Hypothalamus (tissue), 51 donors: ENCODE data around the gene CREB1.
A peak's percentile ranks its signal among the peaks of the same experiment; 100 is the strongest.
"Not testable (repeated sequence)": the region's sequence is repeated elsewhere in the genome, so short reads cannot be mapped to it uniquely, and the experiment has no call there.

Experiments
- DNase-seq, 51 donors: peaks; one replicate each; lab custom pipeline; 2025; lab: John Stamatoyannopoulos, UW

CREB1 gene

DNA sequence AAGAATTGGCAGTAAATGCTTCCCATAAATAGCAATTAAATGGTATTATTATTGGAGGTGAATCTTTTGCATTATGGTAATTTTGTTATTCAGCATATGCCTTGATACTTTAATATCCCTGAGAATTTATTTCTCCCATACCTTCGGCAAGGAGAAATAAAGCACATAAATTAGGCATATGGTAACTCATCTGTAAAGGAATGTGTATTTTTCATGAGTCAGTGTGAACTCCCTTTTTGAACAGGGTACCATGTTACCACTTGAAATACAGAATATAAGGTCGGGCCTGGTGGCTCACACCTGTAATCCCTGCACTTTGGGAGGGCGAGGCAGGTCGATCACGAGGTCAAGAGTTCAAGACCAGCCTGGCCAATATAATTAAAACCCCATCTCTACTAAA is 77.1 kb downstream of the CREB1 start:
- DNase-seq: no peak

DNA sequence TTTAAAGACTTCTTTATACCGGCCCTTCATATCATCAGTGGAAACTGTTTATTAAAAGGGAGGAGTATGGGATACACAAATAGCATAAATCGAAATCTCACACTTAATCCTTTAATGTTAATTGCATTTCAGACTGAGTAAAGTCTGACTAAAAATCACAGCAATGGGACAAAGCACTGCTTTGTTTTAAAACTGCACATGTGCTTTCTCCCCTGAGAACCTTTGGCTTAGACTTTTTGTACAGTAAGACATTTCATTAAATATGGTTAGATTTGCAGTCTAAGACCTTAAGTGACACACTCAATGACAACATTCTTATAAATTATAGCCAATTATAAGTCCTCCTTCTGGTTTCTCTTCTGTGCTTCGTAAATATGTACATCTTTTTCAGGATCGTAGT is 83.0 kb downstream of the CREB1 start:
- DNase-seq: no peak

DNA sequence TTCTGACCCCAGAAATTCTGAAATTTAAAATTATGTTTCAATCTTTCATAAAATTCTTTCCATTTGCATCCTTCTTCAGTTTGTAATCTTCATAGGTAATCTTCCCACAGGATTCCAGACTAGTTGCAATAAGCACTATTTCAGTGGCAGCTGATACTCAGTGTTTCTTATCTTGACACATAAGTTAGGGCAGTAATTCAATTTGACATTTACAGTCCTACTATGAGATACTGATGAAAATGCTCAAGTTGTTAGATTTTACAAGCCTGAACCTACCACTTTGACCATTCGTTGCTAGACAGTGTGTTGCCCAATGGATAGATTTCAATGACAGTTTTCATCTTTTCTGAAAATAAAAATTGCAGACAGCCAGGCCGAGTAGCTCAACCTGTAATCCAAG is 85.1 kb downstream of the CREB1 start:
- no peak for DNase-seq

DNA sequence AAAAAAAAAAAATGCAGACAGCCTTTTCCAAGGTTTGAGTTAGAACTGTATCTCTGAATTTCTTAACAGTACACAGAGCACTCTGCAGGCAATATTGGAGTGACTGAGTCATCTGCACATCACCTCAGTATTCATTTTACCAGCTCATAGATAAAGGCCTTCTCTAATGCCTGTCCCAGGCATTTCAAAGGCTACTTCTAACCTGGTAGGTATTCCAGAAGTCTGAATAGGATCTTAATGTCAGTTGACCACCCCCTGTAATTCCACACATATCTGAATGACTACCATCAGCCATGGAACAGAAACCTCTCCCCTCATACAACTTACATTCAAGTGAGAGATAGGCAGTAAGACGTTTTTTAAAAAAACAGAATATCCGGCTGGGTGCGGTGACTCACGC is 86.4 kb downstream of the CREB1 start:
- DNase-seq: no peak

DNA sequence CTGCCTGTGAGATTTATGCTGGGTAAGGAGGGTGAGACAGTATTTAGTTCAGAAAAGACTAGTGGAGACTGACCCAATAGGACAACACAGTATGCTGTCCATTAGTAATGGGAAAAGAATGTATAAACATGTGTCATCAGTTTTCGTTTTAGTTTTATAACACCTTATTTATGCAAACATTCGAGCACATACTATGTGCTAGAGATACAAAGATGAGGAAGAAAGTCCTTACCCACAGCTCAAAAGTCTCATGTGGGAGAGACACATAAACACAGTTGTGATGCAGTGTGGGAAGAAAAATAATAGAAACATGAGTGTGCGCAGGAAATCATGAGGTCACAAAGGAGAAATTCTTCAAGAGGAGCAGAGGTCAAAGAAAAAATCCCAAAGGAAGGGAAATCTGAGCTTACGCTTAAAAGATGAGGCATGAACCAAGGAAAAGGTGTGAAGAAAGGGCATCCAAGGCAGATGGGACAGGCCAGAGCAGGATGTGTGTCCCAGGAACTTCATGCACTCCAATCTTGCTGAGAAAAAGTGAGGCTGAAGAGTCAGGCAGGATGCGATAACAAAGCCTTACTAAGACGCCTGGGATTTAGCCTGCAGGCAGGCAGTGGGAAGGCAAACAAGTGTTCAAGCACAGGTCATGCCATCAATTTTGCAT is 87.4 kb downstream of the CREB1 start:
- no peak for DNase-seq

DNA sequence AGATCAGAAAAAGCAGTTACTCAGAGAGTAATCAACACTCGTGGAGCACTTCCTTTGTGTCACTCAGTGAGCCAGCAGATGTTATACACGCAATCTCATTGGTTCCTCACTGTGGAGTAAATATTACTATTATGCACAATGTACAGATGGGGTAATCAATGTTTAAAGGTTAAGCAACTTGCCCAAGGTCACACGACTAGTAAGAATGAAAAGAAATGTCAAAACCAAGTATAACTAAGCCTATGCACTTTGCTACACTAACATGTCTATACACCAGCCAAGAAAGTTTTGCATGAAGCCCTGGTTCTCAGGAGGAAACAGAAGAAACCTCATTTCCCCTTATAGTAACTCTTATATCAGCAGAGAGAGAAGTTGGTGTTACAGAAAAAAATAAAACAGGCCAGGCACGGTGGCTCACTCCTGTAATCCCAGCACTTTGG is 90.0 kb downstream of the CREB1 start:
- DNase-seq: no peak

DNA sequence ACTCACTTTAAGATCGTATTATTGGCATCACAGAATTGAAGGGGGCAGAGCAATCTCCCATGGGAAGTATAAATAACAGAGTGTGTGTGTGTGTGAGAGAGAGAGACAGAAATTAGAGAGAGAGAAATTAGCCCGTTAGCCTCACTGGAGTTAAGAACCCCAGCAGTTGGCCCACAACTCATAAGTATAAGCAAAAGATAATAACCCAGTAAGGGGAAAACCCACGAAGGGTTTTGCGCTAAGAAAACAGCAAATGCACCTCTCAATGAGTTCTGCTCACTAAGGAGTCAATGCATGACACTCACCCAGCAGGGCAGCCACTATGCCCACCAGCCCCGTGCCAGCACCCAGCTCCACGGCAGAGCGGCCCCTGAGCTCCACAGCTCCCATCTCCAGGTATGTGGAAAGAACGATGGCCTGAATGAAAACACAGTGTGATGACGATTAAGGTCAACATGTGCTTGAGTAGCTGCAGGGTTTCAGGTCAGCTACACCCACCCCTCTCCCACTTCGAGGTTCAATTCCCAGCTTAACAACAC is 91.8 kb downstream of the CREB1 start:
- no peak for DNase-seq

DNA sequence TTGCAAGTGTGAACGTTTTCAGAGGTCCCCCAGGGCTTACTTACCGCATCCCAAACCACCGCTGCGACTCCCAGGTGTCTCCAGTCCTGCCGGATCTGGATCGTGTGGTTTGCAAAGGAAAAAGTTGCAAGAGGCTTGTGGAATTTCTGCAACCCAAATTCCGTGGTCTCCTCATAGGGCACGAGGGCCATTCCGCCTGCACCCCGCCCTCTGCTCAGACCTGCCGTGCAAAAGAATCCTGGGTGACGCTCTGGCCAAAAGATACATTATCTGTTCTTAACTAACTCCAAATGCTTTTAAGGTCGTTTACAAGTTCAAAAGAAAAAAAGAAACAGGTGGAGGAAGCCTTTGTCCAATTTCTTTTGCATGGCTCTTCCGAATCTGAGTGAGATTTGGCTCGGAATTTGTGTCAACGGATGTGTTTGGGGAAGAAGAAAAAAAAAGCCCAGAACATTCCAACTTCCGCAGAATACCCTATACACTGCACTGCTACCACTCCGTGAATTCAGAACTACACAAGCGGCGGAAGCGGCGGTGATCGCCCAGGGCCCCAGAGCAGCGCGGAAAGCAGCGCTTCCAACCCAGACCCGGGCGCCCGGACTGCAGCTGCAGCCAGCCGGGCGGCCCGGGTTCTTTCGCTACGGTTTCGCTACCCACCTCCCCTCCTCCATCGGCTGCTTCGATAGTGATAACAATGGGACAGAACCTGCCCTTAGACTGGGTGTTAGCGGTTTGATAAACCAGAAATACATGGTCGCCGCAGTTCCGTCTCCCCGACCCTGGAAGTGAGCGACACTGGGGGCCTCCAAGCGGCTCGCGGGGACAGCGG is 94.6 kb downstream of the CREB1 start:
- peak in 39 of 51 donors; percentile 7 to 85 (median 57) for DNase-seq

DNA sequence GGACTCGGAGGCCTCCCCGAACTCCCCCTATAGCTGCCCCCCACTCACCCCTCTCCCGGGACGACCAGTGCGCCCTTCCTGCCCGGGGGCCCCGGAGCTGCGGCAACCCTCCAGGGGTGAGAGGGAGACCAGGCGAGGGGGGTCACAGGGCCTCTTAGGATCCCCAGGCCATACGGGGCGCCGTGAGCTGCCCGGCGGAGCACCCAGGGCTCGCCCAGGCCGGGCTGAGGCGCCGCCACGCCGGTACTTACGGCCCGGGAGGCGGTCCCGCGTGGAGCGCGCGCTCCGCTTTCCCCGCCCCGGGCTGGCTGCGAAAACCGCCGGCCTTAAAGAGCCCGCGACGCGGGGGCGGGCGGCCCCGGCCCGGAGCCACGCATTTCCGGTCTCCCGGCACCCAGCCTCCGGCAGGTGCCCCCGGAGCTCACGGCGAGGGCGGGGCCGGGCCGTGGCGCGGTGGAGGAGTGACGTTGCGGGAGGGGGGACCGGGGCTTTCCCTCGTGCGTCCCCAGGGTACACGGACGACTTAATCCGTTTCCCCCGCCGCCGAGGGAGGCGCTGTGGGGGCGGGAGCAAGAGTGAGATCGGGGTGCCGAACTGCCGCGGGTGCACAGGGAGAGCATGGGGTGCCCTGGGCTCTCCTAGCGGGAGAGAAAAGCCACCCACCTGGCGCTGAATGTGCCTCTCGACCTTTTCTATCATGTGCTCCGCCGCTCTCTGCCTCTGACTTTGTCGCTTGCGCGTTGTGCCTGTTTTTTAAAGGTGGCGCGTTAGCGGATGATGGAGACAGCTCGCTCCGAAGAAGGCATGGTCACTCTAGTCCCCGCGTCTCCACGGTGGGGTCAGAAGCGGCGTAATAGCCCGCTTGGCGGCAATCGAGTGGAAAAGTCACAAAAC is 95.5 kb downstream of the CREB1 start, which contains the start of gene METTL21A:
TSS of gene METTL21A (minus strand) at position 381 of the 894 bp plus-strand sequence. CDS start 1,019 bp downstream, outside the sequence.
- peak; percentile 42 to 94 (median 84) for DNase-seq

DNA sequence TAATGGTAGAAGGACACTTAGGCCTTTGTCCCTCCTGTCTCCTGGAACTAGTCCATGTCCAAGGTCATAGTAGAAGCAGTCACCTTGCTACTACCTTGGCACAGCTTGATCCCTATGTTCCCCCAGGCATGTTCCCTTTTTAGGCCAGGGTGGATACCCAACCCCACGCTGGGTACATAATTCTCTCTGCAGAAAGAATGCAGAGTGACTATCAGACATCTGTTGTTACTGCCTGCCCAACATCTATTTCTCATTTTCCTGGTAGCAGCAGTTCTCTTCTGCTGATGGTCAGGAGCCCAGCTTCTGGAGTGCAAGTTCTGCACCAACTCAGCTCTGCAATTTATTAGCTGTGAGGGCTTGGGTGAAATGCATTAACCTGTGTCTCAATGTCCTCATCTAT is 99.8 kb downstream of the CREB1 start:
- no peak for DNase-seq

DNA sequence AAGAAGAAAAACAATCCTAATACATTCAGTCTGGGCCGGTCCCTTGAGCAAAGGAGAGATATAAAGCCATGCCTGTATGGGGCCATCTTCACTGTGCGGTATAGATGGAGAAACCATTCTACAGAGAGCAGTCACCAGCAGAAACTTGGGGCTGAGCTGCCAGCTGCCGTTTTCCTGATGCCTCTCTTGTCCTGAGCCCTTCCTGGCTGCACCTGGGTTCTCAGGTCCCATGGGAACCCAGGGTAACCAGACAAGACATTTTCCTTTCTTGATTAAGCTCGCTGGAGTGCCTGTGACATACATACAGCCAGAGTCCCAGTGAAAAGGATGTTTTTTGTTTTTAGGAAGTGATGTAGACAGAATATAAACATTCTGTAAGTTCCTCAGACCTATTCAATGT is 100.7 kb downstream of the CREB1 start:
- no peak for DNase-seq

DNA sequence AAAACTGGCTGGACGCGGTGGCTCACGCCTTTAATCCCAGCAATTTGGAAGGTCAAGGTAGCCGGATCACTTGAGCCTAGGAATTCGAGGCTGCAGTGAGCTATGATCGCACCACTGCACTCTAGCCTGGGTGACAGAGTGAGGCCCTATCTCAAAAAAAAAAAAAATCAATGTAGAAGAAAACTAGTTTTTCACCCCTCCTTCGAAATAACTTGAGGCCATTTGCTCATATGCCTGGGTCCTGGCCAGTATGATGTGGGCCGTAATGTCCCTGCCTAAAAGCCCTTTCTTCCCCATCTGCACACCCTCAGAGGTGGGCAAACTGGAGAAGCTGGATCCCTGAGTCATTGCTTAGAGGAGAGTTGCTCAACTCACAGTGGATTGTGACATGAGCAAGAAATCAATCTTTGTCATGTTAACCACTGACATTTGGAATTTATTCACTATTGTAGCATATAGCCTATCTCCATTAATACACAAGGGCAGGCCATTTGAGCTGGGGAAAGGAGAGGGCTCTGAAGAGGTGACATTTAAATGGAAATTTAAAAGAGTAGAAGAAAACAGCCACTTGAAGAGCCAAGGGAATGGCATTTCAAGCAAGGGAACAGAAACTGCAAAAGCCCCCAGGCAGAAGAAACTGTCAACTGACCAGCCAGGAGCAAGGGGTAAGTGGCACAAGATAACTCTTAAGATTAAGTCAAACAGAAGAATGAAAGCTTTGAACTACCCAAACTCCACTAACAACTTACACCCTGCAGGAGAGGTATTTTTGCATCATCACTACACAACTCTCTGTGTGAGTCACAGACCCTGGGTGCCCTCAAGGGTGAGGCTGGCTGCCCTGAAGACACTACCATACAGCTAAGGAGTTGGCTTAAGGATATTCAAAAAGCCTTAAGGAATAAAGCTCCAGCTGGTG is 103.1 kb downstream of the CREB1 start:
- no peak for DNase-seq

DNA sequence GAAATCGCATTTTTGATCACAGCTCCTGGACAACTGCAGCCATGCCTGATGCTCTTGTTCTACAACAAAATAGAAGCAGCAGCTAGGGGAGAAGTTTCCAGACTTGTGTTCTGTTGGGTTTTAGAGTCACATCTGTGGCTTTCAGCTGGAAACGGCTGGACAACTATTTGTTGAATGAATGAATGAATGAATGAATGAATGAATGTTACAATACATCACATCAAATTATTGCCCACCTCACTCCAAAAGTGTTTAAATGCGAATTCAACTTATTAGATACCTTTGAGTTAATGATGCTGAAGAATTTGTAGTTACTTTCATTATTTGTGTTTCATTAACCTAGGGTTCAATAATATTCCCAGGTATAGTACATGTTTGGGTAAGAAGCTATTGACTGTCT is 103.9 kb downstream of the CREB1 start:
- DNase-seq: no peak

DNA sequence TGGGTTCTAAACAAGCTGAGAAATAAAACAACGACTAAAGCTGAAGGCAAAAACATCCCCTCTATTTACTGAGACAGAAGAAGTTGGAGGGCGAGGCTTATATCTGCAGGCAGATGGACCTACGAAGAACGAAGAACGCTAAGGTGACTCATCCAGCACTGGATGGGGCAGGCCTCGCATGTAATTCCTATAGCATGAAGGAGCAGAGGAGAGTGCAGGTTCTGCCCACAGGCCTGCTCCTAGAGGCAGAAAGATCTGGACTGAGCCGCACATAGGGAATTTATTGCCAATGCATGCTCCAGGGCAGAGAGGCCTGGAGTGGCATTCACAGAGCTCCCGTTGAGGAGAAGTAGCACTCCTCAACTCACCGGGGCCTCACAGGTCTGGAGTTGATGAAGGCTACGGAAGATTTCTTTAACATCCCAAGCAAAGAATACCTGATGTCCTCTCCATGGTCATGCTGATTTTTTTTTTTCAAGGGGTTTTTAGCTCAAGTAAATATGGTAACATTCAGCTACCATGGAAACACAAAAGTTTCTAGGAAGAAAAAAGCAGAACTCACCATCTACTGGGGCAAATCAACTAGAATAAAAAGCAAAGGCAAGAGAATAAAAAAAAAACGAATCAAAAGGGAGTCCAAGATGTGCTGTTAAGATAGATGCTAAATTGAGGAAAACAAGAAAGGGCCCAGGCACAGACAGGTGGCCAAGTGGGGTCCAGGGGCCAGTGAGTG is 105.9 kb downstream of the CREB1 start:
- no peak for DNase-seq

DNA sequence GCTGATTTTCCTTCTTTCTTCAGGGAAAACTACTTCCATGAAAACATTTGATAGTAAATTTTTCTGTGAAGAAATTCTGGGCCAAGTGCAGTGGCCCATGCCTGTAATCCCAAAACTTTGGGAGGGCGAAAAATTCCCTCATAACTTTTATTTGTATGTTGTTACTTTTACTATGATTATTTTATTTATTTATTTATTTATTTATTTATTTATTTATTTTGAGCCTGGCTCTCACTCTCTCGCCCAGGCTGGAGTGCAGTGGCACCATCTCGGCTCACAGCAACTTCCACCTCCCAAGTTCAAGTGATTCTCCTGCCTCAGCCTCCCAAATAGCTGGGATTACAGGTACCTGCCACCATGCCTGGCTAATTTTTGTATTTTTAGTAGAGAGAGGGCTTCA is 109.5 kb downstream of the CREB1 start:
- not testable (repeated sequence) for DNase-seq

DNA sequence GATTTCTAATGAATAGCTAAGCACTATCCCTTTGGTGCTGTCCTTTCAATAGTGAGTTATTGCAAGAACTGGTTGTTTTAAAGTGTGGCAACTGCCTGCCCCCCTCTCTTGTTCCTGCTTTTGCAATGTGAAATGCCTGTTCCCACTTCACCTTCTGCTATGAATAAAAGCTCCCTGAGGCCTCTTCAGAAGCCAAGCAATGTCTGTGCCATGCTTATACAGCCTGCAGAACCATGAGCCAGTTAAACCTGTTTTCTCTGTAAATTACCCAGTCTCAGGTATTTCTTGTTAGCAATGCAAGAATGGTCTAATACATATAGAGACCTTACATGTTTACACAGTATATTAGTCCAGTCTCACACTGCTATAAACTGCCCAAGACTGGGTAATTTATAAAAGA is 110.4 kb downstream of the CREB1 start:
- DNase-seq: no peak

DNA sequence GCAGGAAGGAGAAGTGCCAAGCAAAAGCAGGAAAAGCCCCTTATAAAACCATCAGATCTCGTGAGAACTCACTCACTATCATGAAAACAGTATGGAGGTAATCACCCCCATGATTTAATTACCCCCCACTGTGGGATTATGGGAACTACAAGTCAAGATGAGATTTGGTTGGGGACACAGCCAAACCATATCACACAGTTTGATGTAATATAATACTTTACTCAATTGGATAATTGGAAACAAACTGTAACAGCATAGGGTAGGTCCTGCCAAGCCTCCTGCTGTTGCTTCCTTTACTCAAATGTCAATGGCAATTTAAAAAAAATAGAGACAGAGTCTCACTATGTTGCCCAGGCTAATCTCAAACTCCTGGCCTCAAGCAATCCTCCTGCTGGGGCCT is 110.9 kb downstream of the CREB1 start:
- no peak for DNase-seq

DNA sequence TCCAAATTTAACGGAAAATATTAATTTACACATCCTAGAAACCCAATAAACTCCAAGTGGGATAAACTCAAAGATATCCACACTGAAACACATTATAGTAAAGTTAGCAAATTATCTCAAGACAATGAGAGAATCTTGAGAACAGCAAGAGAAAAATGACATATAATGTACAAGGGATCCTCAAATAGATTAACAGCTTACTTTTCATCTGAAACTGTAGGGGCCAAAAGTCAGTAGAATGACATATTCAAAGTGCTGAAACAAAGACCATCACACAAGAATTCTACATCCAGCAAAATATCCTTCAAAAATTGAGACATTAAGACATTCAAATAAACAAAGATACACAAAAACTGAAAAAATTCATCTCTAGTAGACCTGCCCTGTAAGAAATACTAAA is 114.1 kb downstream of the CREB1 start:
- no peak for DNase-seq

DNA sequence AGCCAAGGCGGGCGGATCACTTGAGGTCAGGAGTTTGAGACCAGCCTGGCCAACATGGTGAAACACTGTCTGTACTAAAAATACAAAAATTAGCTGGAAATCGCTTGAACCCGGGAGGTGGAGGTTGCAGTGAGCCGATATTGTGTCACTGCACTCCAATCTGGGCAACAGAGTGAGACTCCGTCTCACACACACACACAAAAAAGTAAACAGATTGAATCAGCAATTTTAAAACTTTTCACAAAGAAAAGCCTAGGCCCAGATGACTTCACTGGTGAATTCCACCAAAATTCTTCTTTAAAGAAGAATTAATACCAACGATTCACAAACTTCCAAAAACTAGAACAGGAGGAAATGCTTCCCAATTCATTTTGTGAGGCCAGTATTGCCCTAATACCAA is 116.8 kb downstream of the CREB1 start:
- not testable (repeated sequence) for DNase-seq
